DMS153 treated with DMSO at 0.1 percent for 48 hours (cell line): ENCODE measurements around the gene SLC35F5.
"Not testable (repeated sequence)": the region's sequence is repeated elsewhere in the genome, so short reads cannot be mapped to it uniquely, and the experiment has no call there.

Experiments
- DNase-seq: peaks from one replicate; lab custom pipeline; 2025; ENCODE audit not compliant: unreplicated experiment; lab: John Stamatoyannopoulos, UW

Gene SLC35F5

GRCh38 chr2:113755835-113756354 lies 547 bp downstream of the SLC35F5 start:
- DNase-seq: no peak

GRCh38 chr2:113755035-113755834 lies 1.2 kb downstream of the SLC35F5 start:
- DNase-seq: no peak

GRCh38 chr2:113754160-113754559 lies 2.3 kb downstream of the SLC35F5 start:
- no peak for DNase-seq

DNA sequence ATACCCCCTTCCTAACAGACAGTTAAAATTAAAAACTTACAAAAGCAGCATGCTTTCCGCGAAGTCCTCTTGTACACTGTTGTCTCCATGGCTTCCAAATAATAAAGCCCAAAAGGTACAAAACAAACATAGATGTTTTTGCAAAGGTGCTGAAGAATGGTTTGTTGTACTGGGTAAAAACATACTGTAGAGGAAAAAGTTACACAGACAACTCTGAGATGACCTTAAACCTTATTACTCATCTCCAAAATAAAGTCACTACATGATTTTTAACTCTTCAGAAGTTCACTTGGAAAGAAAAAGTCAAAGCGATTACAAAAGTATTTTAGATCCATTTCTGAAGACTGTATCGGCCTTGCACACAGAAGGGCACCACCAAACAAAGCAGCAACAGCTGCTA lies 6.1 kb downstream of the SLC35F5 start:
- DNase-seq: no peak

- DNase-seq: no peak
Measured at GRCh38 chr2:113741091-113741490, 15.4 kb downstream of the SLC35F5 start.

DNA sequence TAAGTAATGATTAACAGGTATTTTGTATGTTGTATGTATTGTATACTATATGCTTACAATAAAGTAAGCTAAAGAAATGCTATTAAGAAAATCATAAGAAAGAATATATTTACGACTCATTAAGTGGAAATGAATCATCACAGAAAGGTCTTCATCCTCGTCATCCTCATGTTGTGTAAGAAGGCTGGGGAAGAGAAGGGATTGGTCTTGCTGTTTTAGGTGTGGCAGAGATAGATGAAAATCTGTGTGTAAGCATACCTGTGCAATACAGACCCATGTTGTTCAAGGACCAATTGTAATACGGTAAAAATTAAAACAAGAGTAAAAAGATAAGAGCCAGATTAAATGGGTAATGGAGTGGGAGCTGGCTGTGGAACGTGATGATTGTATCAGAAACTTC lies 16.6 kb downstream of the SLC35F5 start:
- no peak for DNase-seq

DNA sequence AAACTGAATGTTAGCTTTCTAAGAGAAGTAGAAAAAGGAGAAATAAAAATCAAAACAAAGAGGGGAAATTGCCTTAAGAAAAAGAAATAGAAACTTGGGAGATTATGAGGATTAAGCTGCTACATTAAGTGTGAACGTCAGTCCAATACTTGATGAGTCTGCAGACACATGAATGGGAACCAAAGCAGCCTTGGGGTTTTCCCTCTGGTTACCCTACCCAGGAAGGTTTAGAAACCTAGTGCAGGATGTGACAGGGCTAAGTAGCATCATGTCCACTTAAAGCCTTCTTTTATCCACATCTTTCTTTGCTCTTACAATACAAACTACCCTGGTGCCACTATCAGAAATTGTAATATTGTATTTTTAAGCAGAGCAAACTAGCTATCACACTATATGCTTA lies 22.3 kb downstream of the SLC35F5 start:
- no peak for DNase-seq

DNA sequence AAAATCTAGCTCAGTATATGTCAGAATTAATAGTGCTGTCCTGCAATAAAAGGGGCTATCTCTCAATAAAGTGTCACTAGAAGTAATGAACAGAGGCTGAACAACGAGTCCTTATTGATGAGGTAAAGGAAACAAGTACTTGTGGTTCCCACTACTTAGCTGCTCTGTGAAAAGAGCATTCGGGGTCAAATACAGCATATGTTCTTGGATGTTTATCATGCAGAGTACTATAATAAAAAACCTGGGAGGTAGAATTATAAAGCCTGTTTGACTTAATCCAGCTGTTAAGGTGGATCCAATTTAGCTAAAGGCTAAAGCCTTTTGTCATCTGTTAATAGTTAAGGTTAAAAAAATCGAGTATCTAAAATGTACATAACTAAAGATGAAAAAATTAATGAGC lies 32.4 kb downstream of the SLC35F5 start:
- no peak for DNase-seq

GRCh38 chr2:113723411-113723810 lies 33.0 kb downstream of the SLC35F5 start:
- no peak for DNase-seq

DNA sequence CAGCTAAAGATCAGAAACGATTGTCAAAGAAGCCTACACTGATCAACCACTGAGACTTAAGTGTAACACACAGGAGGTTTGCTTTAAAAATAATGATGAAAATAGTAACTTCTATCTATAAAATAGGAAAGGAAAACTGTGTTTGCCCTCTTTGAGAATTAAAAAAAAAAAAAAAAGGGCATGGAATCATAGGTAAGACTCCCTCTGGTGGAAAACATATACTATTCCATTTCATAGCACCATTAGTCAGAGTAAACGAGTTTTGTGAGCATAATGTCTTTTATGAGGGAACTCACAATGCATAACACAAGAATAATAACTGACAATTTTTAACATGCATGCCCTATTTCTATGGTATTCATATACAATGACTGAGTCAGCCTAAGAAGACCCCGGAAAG lies 36.3 kb downstream of the SLC35F5 start:
- DNase-seq: peak; percentile 31

DNA sequence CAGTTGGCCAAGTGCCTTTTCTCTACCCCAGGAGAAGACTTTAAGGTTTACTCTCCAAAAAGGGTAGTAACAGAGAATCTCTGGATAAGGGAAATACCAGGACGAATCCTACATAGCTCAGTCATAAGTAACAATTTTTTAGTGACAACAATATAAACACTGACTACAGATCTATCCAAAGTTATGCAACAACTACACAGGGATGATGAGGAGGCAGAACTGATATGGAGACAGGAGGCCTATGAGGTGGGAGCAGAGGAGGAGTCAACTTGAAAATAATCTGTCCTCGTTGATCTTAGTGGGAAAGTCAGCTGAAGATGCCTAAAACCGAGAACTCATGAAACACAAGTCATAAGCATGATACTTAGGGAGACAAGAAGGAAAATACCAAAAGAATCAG lies 40.2 kb downstream of the SLC35F5 start:
- DNase-seq: no peak

DNA sequence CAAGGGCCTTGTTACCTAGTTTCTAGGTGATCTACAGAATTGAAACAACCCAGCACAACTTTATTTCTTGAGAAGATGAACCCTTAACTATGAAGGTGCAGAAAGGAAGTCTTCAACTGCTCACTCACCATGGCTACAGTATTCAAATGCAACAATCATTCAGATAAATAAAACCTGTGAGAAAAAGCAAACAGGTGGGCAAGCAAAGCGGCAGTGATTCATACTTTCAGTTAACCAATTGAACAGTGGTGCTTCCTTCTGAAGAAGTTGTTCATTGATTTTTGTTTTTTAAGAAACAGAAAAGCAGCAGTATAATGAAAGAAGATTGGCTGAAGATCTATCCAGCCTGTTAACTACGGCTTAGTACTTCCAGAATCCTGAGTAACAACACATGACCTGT lies 43.5 kb downstream of the SLC35F5 start:
- DNase-seq: no peak

GRCh38 chr2:113711851-113712250 lies 44.6 kb downstream of the SLC35F5 start:
- no peak for DNase-seq

DNA sequence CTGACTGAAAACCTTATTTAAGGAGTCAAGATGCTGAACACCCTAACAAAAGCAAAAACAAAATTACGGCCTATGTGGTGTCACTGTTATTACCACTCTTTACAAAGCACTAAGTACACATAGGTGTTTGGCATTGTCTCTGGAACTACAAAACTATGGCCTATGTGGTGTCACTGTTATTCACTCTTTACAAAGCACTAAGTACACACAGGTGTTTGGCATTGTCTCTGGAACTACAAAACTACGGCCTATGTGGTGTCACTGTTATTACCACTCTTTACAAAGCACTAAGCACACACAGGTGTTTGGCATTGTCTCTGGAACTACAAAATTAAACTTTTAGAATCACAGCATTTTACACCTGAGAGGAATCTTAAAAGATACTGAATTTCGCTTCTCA lies 47.4 kb downstream of the SLC35F5 start:
- peak; percentile 65 for DNase-seq

DNA sequence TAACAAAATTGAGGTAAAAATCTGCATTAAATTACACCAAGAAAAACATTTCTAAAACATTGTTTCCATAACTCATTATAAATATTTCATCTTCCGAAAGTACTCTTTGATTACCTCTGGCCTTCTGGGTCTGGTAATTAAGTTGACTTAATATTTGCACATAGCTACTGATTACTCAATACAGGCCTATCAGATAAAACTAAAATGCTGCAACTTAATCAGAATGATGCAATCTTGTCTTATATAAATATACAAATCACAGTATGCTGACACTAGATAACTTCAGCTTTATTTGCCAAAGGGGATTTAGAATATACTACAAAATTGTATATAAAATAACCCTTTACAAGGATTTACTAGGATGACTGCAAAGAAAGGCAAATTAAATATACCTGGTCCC lies 49.3 kb downstream of the SLC35F5 start:
- DNase-seq: no peak

- DNase-seq: no peak
Measured at GRCh38 chr2:113705982-113706523, 50.4 kb downstream of the SLC35F5 start.

- DNase-seq: not testable (repeated sequence)
Measured at GRCh38 chr2:113704300-113704993, 52.0 kb downstream of the SLC35F5 start.

DNA sequence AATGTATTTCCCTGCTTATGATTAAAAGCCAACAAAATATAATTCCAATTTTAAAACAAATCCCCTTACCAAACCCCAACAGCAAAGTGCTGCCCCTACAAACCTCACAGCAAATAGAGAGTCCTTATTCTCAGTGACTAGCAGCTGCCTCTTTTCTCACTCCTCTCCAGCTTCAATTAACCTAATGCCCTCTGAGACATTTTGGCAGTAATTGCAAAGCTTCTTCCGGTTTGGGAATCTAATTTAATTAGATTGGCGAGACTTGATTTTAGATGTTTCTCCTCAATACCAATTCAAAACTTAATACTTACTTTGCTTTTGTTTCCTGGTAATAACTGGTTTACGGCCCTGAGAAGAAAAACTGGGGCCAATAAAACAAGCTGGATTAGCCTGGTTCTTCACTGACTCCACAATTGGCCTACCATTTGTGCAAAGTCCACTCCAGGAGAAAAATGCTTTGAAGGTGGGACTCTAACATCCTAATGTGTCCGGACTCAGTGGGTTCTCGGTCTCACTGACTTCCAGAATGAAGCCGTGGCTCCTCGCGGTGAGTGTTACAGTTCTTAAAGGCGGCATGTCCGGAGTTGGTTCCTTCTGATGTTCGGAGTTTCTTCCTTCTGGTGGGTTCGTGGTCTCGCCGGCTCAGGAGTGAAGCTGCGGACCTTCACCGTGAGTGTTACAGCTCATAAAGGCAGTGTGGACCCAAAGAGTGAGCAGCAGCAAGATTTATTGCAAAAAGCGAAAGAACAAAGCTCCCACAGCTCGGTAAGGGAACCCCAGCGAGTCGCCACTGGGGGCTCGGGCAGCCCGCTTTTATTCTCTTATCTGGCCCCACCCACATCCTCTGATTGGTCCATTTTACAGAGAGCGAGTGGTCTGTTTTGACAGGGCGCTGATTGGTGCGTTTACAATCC lies 52.8 kb downstream of the SLC35F5 start:
- no peak for DNase-seq

GRCh38 chr2:113700186-113700841 lies 56.1 kb downstream of the SLC35F5 start:
- peak; percentile 44 for DNase-seq

GRCh38 chr2:113698892-113699447 lies 57.5 kb downstream of the SLC35F5 start:
- no peak for DNase-seq
